H1 (cell line): Measurements from ENCODE around the gene RNF41. TPM values are rescaled to one million over a fixed set of nuclear protein-coding genes. Genes with fewer than 3 reads are reported as not detected.

Experiments
- CTCF ChIA-PET: fragments of 300-600 bp; sonication (Branson Sonifier 250); formaldehyde crosslinking; loops from one replicate; lab custom pipeline; 2021; ENCODE audit not compliant: partially characterized antibody; lab: Charles Lee
- POLR2A ChIA-PET: fragments of 300-600 bp; sonication (Branson Sonifier 250); formaldehyde crosslinking; loops from one replicate; lab custom pipeline; 2021; ENCODE audit warnings: inconsistent platforms; ENCODE audit not compliant: partially characterized antibody; lab: Charles Lee
- DNase-seq, 2 experiments: peaks; one replicate each; pipeline versions ENCODE4 v3.0.0 to v3.0.0-alpha.2; 2010 to 2022; ENCODE audit warnings: low spot score in 2 of 2, low read depth in 1 of 2, mixed read lengths in 1 of 2
- FAIRE-seq: peaks from 2 replicates; lab custom pipeline; 2011; peaks lifted over from hg19 to GRCh38; lab: Jason Lieb, UNC
- H2AFZ ChIP-seq: 2 replicates; pipeline ENCODE4 v1.8.1; 2012; ENCODE audit warnings: low read length, inconsistent platforms
- H2AK5ac ChIP-seq: 2 replicates; pipeline ENCODE4 v1.6.1; 2013; ENCODE audit warnings: low read depth, low read length
- H2BK120ac ChIP-seq: replicated peaks from 2 replicates; pipeline ENCODE3; 2013; ENCODE audit warnings: low read depth, low read length, inconsistent platforms
- H2BK12ac ChIP-seq: 2 replicates; pipeline ENCODE4 v1.6.1; 2013; ENCODE audit warnings: low read depth, low read length
- H2BK15ac ChIP-seq: 2 replicates; pipeline ENCODE4 v1.6.1; 2013; ENCODE audit warnings: low read length
- H2BK20ac ChIP-seq: 2 replicates; pipeline ENCODE4 v1.6.1; 2013; ENCODE audit warnings: low read length
- H2BK5ac ChIP-seq: 2 replicates; pipeline ENCODE4 v1.6.1; 2013; ENCODE audit warnings: low read depth, low read length
- H3K14ac ChIP-seq: 2 replicates; pipeline ENCODE4 v1.6.1; 2013; ENCODE audit warnings: inconsistent platforms; ENCODE audit not compliant: insufficient read length
- H3K18ac ChIP-seq: 2 replicates; pipeline ENCODE4 v1.6.1; 2013; ENCODE audit warnings: low read length; ENCODE audit errors: extremely low read depth
- H3K23ac ChIP-seq: 2 replicates; pipeline ENCODE4 v1.6.1; 2013; ENCODE audit warnings: inconsistent platforms; ENCODE audit not compliant: insufficient read length
- H3K23me2 ChIP-seq: 2 replicates; pipeline ENCODE4 v1.6.1; 2013; ENCODE audit warnings: low read depth, low read length
- H3K27ac ChIP-seq: 2 replicates; pipeline ENCODE4 v1.6.1; 2011; ENCODE audit warnings: low read depth, low read length, inconsistent platforms
- H3K27me3 ChIP-seq, 4 experiments: replicated peaks in 1 of 4; 1 replicate in 1 of 4; 2 replicates in 3 of 4; pipeline versions ENCODE4 v1.6.1 to v1.8.1; 2011 to 2013; ENCODE audit warnings: low read length in 3 of 4, mild to moderate bottlenecking in 3 of 4, inconsistent platforms in 2 of 4, mixed read lengths in 2 of 4, moderate library complexity in 1 of 4; ENCODE audit not compliant: control insufficient read depth in 3 of 4, insufficient read depth in 3 of 4; ENCODE audit errors: extremely low read depth in 1 of 4
- H3K36me3 ChIP-seq, 4 experiments: 2 replicates each; pipeline versions ENCODE4 v1.6.1 to v1.8.1; 2011 to 2013; ENCODE audit warnings: mild to moderate bottlenecking in 4 of 4, low read length in 3 of 4, moderate library complexity in 2 of 4, control low read depth in 1 of 4, inconsistent platforms in 1 of 4; ENCODE audit not compliant: insufficient read depth in 4 of 4, control insufficient read depth in 2 of 4
- H3K4ac ChIP-seq: replicated peaks from 2 replicates; pipeline ENCODE3; 2013; ENCODE audit warnings: low read length, low read depth, mixed read lengths, inconsistent platforms; ENCODE audit not compliant: insufficient read length
- H3K4me1 ChIP-seq, 4 experiments: replicated peaks in 1 of 4; 1 replicate in 1 of 4; 2 replicates in 3 of 4; pipeline versions ENCODE4 v1.6.1 to v1.8.1; 2011 to 2013; ENCODE audit warnings: low read length in 3 of 4, inconsistent platforms in 2 of 4, mixed read lengths in 1 of 4; ENCODE audit not compliant: insufficient read depth in 4 of 4, control insufficient read depth in 3 of 4
- H3K4me2 ChIP-seq, 2 experiments: 2 replicates each; pipeline versions ENCODE4 v1.6.1 to v1.8.1; 2011 to 2013; ENCODE audit warnings: low read depth in 2 of 2, low read length in 2 of 2, control low read depth in 1 of 2, inconsistent platforms in 1 of 2, mild to moderate bottlenecking in 1 of 2; ENCODE audit not compliant: insufficient read depth in 1 of 2
- H3K4me3 ChIP-seq, 4 experiments: fragments of 200-600, 300-600 bp in 1 of 4; sonication (generic), shearing (Covaris generic), sonication (Bioruptor Twin) in 1 of 4; 2 replicates each; pipeline versions ENCODE4 v1.5.1 to v1.8.1; 2011 to 2016; ENCODE audit warnings: low read length in 4 of 4, low read depth in 3 of 4, control low read depth in 2 of 4, inconsistent platforms in 2 of 4, mild to moderate bottlenecking in 2 of 4, mixed read lengths in 1 of 4, moderate library complexity in 1 of 4; ENCODE audit not compliant: insufficient read depth in 2 of 4; ENCODE audit errors: extremely low read depth in 1 of 4
- H3K56ac ChIP-seq: replicated peaks from 2 replicates; pipeline ENCODE3; 2013; ENCODE audit warnings: low read depth, mild to moderate bottlenecking, mixed read lengths, low read length, inconsistent platforms; ENCODE audit not compliant: insufficient read length
- H3K79me1 ChIP-seq: 2 replicates; pipeline ENCODE4 v1.6.1; 2013; ENCODE audit warnings: low read depth, low read length, control low read depth
- H3K79me2 ChIP-seq, 2 experiments: 2 replicates each; pipeline versions ENCODE4 v1.6.1 to v1.8.1; 2012 to 2013; ENCODE audit warnings: low read length in 2 of 2, mild to moderate bottlenecking in 2 of 2, inconsistent platforms in 1 of 2; ENCODE audit not compliant: insufficient read depth in 2 of 2, control insufficient read depth in 1 of 2
- H3K9ac ChIP-seq, 4 experiments: replicated peaks in 1 of 4; 1 replicate in 1 of 4; 2 replicates in 3 of 4; pipeline versions ENCODE4 v1.6.1 to v1.8.1; 2011 to 2013; ENCODE audit warnings: low read depth in 3 of 4, low read length in 3 of 4, control low read depth in 2 of 4, mild to moderate bottlenecking in 2 of 4, moderate library complexity in 2 of 4, inconsistent platforms in 1 of 4; ENCODE audit errors: extremely low read depth in 1 of 4
- H3K9me3 ChIP-seq, 2 experiments: 2 replicates each; pipeline versions ENCODE4 v1.6.1 to v1.8.1; 2012 to 2013; ENCODE audit warnings: mild to moderate bottlenecking in 2 of 2, moderate library complexity in 2 of 2, control low read depth in 1 of 2, inconsistent platforms in 1 of 2, low read depth in 1 of 2, low read length in 1 of 2, mixed read lengths in 1 of 2; ENCODE audit not compliant: insufficient read depth in 2 of 2
- H4K20me1 ChIP-seq, 2 experiments: replicated peaks in 1 of 2; 2 replicates each; pipeline versions ENCODE3 to v1.8.1; 2011 to 2013; ENCODE audit warnings: inconsistent platforms in 2 of 2, low read length in 2 of 2, mild to moderate bottlenecking in 1 of 2; ENCODE audit not compliant: insufficient read depth in 2 of 2, control insufficient read depth in 1 of 2
- H4K5ac ChIP-seq: 2 replicates; pipeline ENCODE4 v1.6.1; 2013; ENCODE audit warnings: low read length, low read depth, mixed read lengths, inconsistent platforms; ENCODE audit not compliant: insufficient read length
- H4K8ac ChIP-seq: 2 replicates; pipeline ENCODE4 v1.8.0; 2013; ENCODE audit warnings: mild to moderate bottlenecking, moderate library complexity, low read length, inconsistent platforms; ENCODE audit not compliant: insufficient read depth; ENCODE audit errors: extremely low read depth
- H4K91ac ChIP-seq: replicated peaks from 2 replicates; pipeline ENCODE3; 2013; ENCODE audit warnings: low read length, mixed read lengths, inconsistent platforms; ENCODE audit not compliant: insufficient read length
- CBX5 ChIP-seq: fragments of 300-800, 300-1000 bp; sonication (generic); IDR thresholded peaks from 2 replicates; pipeline ENCODE4 v1.7.1; 2016; ENCODE audit warnings: antibody characterized with exemption, low read length, low read depth
- CEBPB ChIP-seq: IDR thresholded peaks from 2 replicates; pipeline ENCODE4 v1.6.1; 2012; ENCODE audit warnings: low read depth, low read length
- EGR1 ChIP-seq: IDR thresholded peaks from 2 replicates; pipeline ENCODE4 v1.6.1; 2011; ENCODE audit warnings: low read depth, low read length, borderline replicate concordance
- GABPA ChIP-seq: IDR thresholded peaks from 2 replicates; pipeline ENCODE4 v1.6.1; 2011; ENCODE audit warnings: mild to moderate bottlenecking, low read length, moderate library complexity, borderline replicate concordance; ENCODE audit not compliant: insufficient read depth
- JUND ChIP-seq: IDR thresholded peaks from 2 replicates; pipeline ENCODE4 v1.6.1; 2011; ENCODE audit warnings: mild to moderate bottlenecking, improper control_type of control experiment, low read length
- KDM5A ChIP-seq: fragments of 200-600 bp; IDR thresholded peaks from 2 replicates; pipeline ENCODE4 v1.7.1; 2012; ENCODE audit warnings: mild to moderate bottlenecking, low read length, inconsistent platforms, mixed read lengths
- POLR2A ChIP-seq, 2 experiments: IDR thresholded peaks; 1 replicate in 1 of 2; 2 replicates in 1 of 2; pipeline ENCODE4 v1.6.1; 2011; ENCODE audit warnings: low read depth in 2 of 2, low read length in 2 of 2, mild to moderate bottlenecking in 2 of 2; ENCODE audit errors: control extremely low read depth in 1 of 2
- POLR2AphosphoS5 ChIP-seq: IDR thresholded peaks from 2 replicates; pipeline ENCODE4 v1.6.1; 2011; ENCODE audit warnings: low read depth, low read length
- SIN3A ChIP-seq, 2 experiments: IDR thresholded peaks in 1 of 2; conservative IDR thresholded peaks in 1 of 2; 2 replicates each; pipeline ENCODE4 v1.6.1; 2011 to 2012; ENCODE audit warnings: low read length in 2 of 2, improper control_type of control experiment in 1 of 2, low read depth in 1 of 2, mild to moderate bottlenecking in 1 of 2
- SIX5 ChIP-seq: IDR thresholded peaks from 2 replicates; pipeline ENCODE4 v1.6.1; 2011; ENCODE audit warnings: mild to moderate bottlenecking, low read depth, low read length
- SP1 ChIP-seq: IDR thresholded peaks from 2 replicates; pipeline ENCODE4 v1.6.1; 2011; ENCODE audit warnings: low read depth, low read length
- SP2 ChIP-seq: IDR thresholded peaks from 2 replicates; pipeline ENCODE4 v1.6.1; 2012; ENCODE audit warnings: mild to moderate bottlenecking, low read length, inconsistent platforms
- SRF ChIP-seq: IDR thresholded peaks from 2 replicates; pipeline ENCODE4 v1.6.1; 2011; ENCODE audit warnings: mild to moderate bottlenecking, low read depth, low read length, moderate library complexity
- TAF1 ChIP-seq: IDR thresholded peaks from 2 replicates; pipeline ENCODE4 v1.6.1; 2011; ENCODE audit warnings: mild to moderate bottlenecking, low read depth, low read length
- WGBS, 2 experiments: shearing (Covaris generic) in 1 of 2; methylation state at CpG; one replicate each; pipeline versions ENCODE4 v1.1.6 to v1.1.7; 2013 to 2015; ENCODE audit warnings: low lambda C conversion rate in 2 of 2, mixed read lengths in 2 of 2, inconsistent platforms in 1 of 2, low coverage in 1 of 2, missing lambda C conversion rate in 1 of 2; ENCODE audit not compliant: insufficient replicate concordance in 2 of 2, insufficient coverage in 1 of 2, insufficient read length in 1 of 2; ENCODE audit errors: extremely low coverage in 1 of 2, missing lambda C conversion rate in 1 of 2; 5-methylcytosine and 5-hydroxymethylcytosine counted together
- polyA plus RNA-seq, 7 experiments: library from polyadenylated mRNA; depleted of rRNA in 3 of 7; stranded (reverse) in 5 of 7; unstranded in 2 of 7; fragments of >200 nt in 5 of 7; fragments of 200-250 nt in 2 of 7; gene quantifications; 1 replicate in 5 of 7; 2 replicates in 1 of 7; 4 replicates in 1 of 7; pipeline versions ENCODE4 v1.2.1 to v1.2.3, GENCODE V29; 2011 to 2013; ENCODE audit warnings: missing spikeins in 2 of 7, mixed read lengths in 2 of 7
- total RNA-seq: library from RNA; stranded (reverse); fragmentation: NEBNext Ultra II Directional; extraction: Animal tissue kit (Norgen Biotek cat#: 25700); gene quantifications from 2 replicates; pipeline ENCODE4 v1.2.1, GENCODE V29; 2021

Gene RNF41
- total and polyA plus RNA-seq, 2 of the 8 experiments (the other 6 are each of a cell fraction or from before 2014, with no cell fraction given): 55.5 to 98.6 TPM

- Histone ChIP-seq H4K91ac (no peak overlapping the region), H2BK15ac (no peak overlapping the region), H2BK12ac (no peak overlapping the region), H3K4ac (no peak overlapping the region), H4K20me1 (no peaks in the 10 kb centered on the region), H3K18ac (no peak overlapping the region), H2BK5ac (no peak overlapping the region), H3K79me2 (no peaks in the 10 kb centered on the region), H3K56ac (no peak overlapping the region), H2BK20ac (no peak overlapping the region), H3K4me2 (no peak overlapping the region), H3K9ac (no peak overlapping the region), H3K27ac (no peak overlapping the region), H4K5ac (no peak overlapping the region), H3K4me1 (peaks cover 0 to 6% (median 0%) of the 10 kb centered on the region in 4 experiments; a peak in 3 of 7 replicates), H3K79me1 (peaks cover under 1% of the 10 kb centered on the region; the same call in 1 of the 2 replicates), H2AFZ (no peak overlapping the region), H3K27me3 (0 out of 7 replicates have a peak, but pooled peaks cover 0 to 2% (median 0%) of the 10 kb centered on the region in 4 experiments), H2AK5ac (no peak overlapping the region), H3K4me3 (no peak overlapping the region), H3K14ac (no peak overlapping the region), H3K23ac (no peak overlapping the region), H2BK120ac (no peak overlapping the region), H3K9me3 (no peaks in the 10 kb centered on the region), H3K36me3 (peaks cover 0 to under 1% (median under 1%) of the 10 kb centered on the region in 4 experiments; a peak in 1 of 8 replicates), H3K23me2 (no peaks in the 10 kb centered on the region), H4K8ac (peak overlapping the region; percentile 76; the same call in 1 of the 2 replicates)
- DNase-seq (no peak), FAIRE-seq (no peak)
- 95% methylated on average over 11 of the region's 11 CpGs; no CpG with 5 or more reads in 1 of the 2 experiments for WGBS, 2 experiments
- CTCF ChIA-PET: interaction anchor here (0.7 to 10.5 kb wide), 14 partner anchors 9 to 230 kb away, joined by 3 to 72 read pairs (median 4); partner anchors contain the start of genes ANKRD52, COQ10A, RNF41 and SMARCC2
- POLR2A ChIA-PET: interaction anchor here (0.7 to 8.6 kb wide), 14 partner anchors 9 to 181 kb away, joined by 3 to 65 read pairs (median 4); partner anchors contain the start of genes ANKRD52, CS, MYL6 and RNF41
- TF ChIP-seq SRF (no peak), EGR1 (no peak), KDM5A (no peak), SP1 (no peak), TAF1 (no peak), CBX5 (no peak), SIN3A (conservative IDR thresholded peaks at IDR 0.05 in 1 of 2, IDR thresholded peaks at IDR 0.05 in 1 of 2; ENCODE audit: low read depth in 1 of 2, low read length in 2 of 2) (no peak), CEBPB (no peak), JUND (no peak), SP2 (no peak), POLR2AphosphoS5 (no peak), POLR2A (IDR thresholded peaks at IDR 0.05; ENCODE audit: control extremely low read depth in 1 of 2, low read depth in 2 of 2, low read length in 2 of 2) (no peak), SIX5 (no peak), GABPA (no peak)
Measured at GRCh38 chr12:56231184-56231582, 9.5 kb upstream of the RNF41 start.
